SH-SY5Y (cell line): ENCODE results near the gene ERVW-1.

Experiments
- GATA2 ChIP-seq: IDR thresholded peaks from 2 replicates; pipeline ENCODE4 v1.6.1; 2011; ENCODE audit warnings: mild to moderate bottlenecking, low read depth, low read length
- GATA3 ChIP-seq: IDR thresholded peaks from 2 replicates; pipeline ENCODE4 v1.6.1; 2011; ENCODE audit warnings: low read depth, mild to moderate bottlenecking, low read length, moderate library complexity

DNA sequence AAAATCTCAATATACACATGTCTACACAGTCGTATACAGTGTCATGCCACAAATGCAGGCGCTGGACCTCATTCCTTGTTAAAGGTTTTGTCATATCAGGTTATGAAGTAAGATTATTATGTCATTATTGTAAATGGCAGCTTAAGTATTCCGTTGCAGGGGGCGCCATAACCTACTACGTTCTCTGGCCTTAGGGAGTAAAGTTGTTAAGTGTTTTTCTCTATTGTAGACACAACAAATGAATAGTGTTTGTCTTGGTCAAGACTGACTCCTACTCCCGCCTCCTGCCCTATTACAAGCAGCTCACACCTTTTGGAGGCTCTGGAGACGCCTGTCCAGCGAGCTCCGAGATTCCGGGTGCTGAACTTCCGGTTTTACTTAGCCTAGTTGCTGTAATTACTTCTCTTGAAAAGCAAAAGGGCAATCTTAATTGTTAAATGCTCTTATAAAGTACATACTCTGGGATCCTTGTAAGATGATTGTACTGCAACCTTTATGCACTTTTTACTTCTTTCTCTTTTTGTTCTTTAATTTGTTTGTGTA lies 29.5 kb downstream of the ERVW-1 start:
- TF ChIP-seq GATA2: no peak
- no peak for TF ChIP-seq GATA3
